Measurements from ENCODE around the gene PARP11.

DNA sequence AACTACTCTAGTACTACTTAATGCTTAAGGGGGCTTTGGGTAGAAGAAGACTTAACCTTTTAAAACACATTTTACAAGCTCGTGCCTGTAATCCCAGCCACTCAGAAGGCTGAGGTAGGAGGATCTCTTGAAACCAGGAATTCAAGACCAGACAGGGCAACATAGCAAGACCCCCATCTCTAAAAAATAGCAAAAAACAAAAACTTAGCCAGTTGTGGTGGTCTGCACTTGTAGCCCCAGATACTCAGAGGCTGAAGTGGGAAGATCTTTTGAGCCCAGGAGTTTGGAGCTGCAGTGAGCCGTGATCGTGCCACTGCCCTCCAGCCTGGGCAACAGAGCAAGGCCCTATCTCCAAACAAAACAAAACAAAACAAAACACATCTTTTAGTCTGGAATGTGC lies 39.7 kb upstream of the PARP11 start:
- TF ChIP-seq POLR2AphosphoS5 (IDR thresholded peaks at IDR 0.05; ENCODE audit: low read depth, low read length) = no peak
- TF ChIP-seq TAF1 (IDR thresholded peaks at IDR 0.05; ENCODE audit: borderline replicate concordance, insufficient read depth, low read length) = no peak
